ENCODE measurements around the gene TMED4. TPM values are rescaled to one million over a fixed set of nuclear protein-coding genes. Genes with fewer than 3 reads are reported as not detected.

The TMED4 gene
- total RNA-seq, 1 experiment from 2014 or later = 49.7 TPM

GRCh38 chr7:44541876-44542610 lies 40.0 kb downstream of the TMED4 start:
- Mint-ChIP-seq H3K4me3 (ENCODE audit: unreplicated experiment) (no peak overlapping the region), H3K27me3 (ENCODE audit: insufficient read depth, unreplicated experiment) (no peaks in the 10 kb centered on the region), H3K4me1 (ENCODE audit: insufficient read depth, unreplicated experiment) (peaks cover 17% of the 10 kb centered on the region), H3K27ac (ENCODE audit: low read depth, unreplicated experiment) (peak overlapping the region; percentile 19), H3K36me3 (ENCODE audit: insufficient read depth, unreplicated experiment) (no peaks in the 10 kb centered on the region), H3K9me3 (ENCODE audit: unreplicated experiment) (no peaks in the 10 kb centered on the region)
- ChIA-PET POLR2A (interaction anchor here (0.6 to 6.4 kb wide), 6 partner anchors 10 to 51 kb away, joined by 3 to 60 read pairs (median 8); partner anchors contain the start of genes DDX56 and NUDCD3), CTCF (interaction anchor here (0.5 to 5.8 kb wide), 4 partner anchors 15 to 521 kb away, joined by 3 to 36 read pairs (median 4); no protein-coding TSS in a partner anchor)
- intact Hi-C loops (cut with micrococcal nuclease) = loop anchor here (10.0 kb wide), 1 partner anchor 47 kb away; the partner anchor contains the start of gene NUDCD3
- no peak for TF ChIP-seq CTCF (IDR thresholded peaks at IDR 0.05; ENCODE audit: unreplicated experiment)
- DNase-seq (ENCODE audit: unreplicated experiment) = no peak
- BruUV-seq (replicated peaks) = no TSS peak

DNA sequence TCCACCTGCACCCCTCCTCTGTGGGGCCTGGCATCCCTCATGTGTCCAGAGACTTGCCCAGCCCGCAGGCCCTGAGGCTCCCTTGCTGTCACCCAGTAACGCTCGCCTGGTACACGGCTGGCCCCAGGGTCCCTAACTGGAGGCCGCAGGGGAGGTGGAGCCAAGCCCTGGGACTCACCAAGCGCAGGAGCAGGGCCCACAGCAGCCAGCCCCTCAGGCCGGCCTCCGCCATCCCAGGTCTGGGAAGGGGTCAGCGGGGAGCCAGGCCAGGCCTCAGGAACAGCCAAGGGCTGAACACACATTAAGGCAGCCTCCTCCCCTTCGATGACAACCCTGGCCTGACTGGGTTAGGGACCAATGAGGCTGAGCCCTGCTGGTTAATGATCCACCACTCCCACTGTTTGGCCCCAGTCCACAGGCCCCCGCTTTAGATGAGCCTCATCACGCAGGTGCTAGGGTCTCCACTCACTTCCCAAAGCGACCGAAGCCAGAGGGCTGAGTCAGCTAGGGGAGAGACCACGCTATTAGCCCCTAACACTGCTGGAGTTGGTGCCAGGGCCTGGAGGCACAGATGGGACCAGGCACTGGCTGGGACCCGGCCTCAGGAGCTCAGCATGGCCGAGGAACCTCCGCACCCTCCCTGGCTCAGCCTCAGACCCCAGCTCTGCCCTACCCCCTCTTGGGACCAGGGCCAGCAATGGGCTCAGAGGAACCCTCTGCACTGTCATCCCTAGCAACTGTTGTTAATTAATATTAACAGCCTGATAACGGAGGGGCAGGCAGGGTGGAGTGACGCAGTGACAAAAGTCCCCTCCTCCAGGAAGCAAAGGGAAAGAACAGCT lies 40.8 kb downstream of the TMED4 start, which contains the start of gene NPC1L1:
TSS of gene NPC1L1 (minus strand) at position 303 of the 842 bp plus-strand sequence. CDS start at position 232, 71 bp downstream.
- DNase-seq (ENCODE audit: unreplicated experiment) = no peak
- Mint-ChIP-seq H3K36me3 (ENCODE audit: insufficient read depth, unreplicated experiment) (no peaks in the 10 kb centered on the region), H3K27me3 (ENCODE audit: insufficient read depth, unreplicated experiment) (no peaks in the 10 kb centered on the region), H3K4me3 (ENCODE audit: unreplicated experiment) (no peak within 1 kb of the TSS), H3K27ac (ENCODE audit: low read depth, unreplicated experiment) (peak within 1 kb of the TSS; percentile 19), H3K4me1 (ENCODE audit: insufficient read depth, unreplicated experiment) (peaks cover 17% of the 10 kb centered on the region), H3K9me3 (ENCODE audit: unreplicated experiment) (no peaks in the 10 kb centered on the region)
- TF ChIP-seq CTCF (IDR thresholded peaks at IDR 0.05; ENCODE audit: unreplicated experiment) = no peak
- POLR2A ChIA-PET = interaction anchor here (1.2 to 6.4 kb wide), 3 partner anchors 23 to 51 kb away, joined by 3 to 60 read pairs (median 15); partner anchors contain the start of genes DDX56 and NUDCD3
- intact Hi-C loops (cut with micrococcal nuclease) = loop anchor here (10.0 kb wide), 1 partner anchor 46 kb away; the partner anchor contains the start of gene NUDCD3
- no TSS peak for BruUV-seq (replicated peaks)
- CTCF ChIA-PET = interaction anchor here (0.5 to 5.8 kb wide), 4 partner anchors 24 to 46 kb away, joined by 3 to 36 read pairs (median 3); no protein-coding TSS in a partner anchor

GRCh38 chr7:44540592-44541027 lies 41.4 kb downstream of the TMED4 start:
- no peaks in the 10 kb centered on the region for H3K9me3 Mint-ChIP-seq (ENCODE audit: unreplicated experiment)
- H3K27ac Mint-ChIP-seq (ENCODE audit: low read depth, unreplicated experiment) = no peak overlapping the region
- ChIA-PET POLR2A (interaction anchor here (6.4 kb wide), 1 partner anchor 50 kb away, joined by 60 read pairs; the partner anchor contains the start of gene NUDCD3), CTCF (interaction anchor here (0.6 to 1.2 kb wide), 2 partner anchors 25 to 46 kb away, joined by 3 read pairs; no protein-coding TSS in a partner anchor)
- no peak for DNase-seq (ENCODE audit: unreplicated experiment)
- no peaks in the 10 kb centered on the region for H3K27me3 Mint-ChIP-seq (ENCODE audit: insufficient read depth, unreplicated experiment)
- intact Hi-C loops (cut with micrococcal nuclease) = loop anchor here (10.0 kb wide), 1 partner anchor 46 kb away; the partner anchor contains the start of gene NUDCD3
- no peak for TF ChIP-seq CTCF (IDR thresholded peaks at IDR 0.05; ENCODE audit: unreplicated experiment)
- BruUV-seq (replicated peaks) = no TSS peak
- no peak overlapping the region for H3K4me3 Mint-ChIP-seq (ENCODE audit: unreplicated experiment)
- H3K4me1 Mint-ChIP-seq (ENCODE audit: insufficient read depth, unreplicated experiment) = peaks cover 17% of the 10 kb centered on the region
- no peaks in the 10 kb centered on the region for H3K36me3 Mint-ChIP-seq (ENCODE audit: insufficient read depth, unreplicated experiment)
